ENCODE results near the gene MFSD2A.
"Not testable (repeated sequence)": the region's sequence is repeated elsewhere in the genome, so short reads cannot be mapped to it uniquely, and the experiment has no call there.

MFSD2A gene

DNA sequence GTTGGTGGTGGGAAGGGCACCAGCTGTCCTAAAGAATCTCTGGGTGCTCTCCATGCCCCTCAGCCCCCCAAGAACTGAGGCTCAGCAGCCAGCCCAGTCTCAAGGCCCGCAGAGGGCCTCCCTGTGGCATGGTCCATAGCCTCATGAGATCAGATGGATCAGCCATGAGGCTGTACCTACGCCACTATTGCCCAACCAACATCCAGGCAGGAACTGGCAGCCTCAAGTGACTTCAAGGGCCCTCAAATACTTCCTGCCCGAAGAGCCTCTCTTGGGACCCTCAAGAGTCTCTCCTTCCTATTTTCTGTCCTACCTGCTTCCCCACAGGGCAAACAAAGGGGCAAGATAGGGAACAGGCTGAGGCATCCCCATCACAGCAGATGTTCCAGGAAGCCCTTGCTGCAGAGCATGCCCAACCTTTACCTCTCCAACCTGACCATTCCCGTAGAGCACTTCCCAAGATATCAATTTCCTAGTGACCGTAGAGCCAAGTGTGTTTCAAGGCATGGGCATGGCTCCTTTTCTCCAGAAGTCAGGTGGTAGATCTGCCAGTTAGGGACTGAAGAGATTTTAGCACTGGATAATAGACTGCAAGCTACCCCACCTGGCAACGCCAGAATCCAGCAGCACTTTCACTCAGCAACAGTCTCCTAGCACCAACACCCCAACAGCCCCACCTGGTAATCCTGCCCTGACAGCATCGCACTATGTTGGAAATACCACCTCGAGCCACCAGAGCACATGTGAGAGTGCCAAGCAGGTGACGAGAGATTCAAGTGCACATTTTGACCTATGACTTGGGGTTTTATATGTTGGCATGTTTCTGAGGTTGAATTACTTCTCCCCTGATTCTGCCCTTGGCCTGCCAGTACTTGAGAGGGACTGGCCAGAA lies 13.7 kb upstream of the MFSD2A start:
- DNase-seq = no peak

DNA sequence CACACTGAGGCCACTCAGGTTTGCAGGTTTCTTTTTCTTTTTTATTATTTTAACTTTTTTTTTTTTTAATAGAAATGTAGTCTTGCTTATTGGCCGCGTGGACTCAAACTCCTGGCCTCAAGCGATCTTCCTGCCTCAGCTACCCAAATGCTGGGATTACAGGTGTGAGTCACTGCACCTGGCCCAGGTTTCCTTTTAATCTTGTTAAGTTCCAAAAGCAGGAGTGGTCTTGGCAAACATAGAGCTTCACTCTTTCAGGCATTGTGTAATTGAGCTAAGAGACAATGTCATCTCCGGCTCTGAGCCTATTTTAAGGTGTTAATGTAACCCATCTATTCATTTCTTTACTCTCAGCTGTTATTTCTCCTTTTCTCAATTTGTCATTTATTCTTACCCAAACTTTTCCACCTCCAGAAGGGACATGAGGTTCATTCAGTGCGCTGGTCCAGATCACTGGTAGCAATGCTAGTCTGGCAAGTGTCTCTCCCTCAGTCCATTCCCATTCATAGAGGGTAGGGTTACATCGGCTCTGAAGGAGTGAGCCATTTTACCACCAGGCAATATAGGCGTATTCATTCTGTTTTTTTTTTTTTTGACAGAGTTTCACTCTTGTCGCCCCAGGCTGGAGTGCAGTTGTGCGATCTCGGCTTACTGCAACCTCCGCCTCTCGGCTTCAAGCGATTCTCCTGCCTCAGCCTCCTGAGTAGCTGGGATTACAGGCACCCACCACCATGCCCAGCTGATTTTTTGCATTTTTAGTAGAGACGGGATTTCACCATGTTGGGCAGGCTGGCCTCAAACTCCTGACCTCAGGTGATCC lies 11.3 kb upstream of the MFSD2A start:
- DNase-seq = no peak

DNA sequence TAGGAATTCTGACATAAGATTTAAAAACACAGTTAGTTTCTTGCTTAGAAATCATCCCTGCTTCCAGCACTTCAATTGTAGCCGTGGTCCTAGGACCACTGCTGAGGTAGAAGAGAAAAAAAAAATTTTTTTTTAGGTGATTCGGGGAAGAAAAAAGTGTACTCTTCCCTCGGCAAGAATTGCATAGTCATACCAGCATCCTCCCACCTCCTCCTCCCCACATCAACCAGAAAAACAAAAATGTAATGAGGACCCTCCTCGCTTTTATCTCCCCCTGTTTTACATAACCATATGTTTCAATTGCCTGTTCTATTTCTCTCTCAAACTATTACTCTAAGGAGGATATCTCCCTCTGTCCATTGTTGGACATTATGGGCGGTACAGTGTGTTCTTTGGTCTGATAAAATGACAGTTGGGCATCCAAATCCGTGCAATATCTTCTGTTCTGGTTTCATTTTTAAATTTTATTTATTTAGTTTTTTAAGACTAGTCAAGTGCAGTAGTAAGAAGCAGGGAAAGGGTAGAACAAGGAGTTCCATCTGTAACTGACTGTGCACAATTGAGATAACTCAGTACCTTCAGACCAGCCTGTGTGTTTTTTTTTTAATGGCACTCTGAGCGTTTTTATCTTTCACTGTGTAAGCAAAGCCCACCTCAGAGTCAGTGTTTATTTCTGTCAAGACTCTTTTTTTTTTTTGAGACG lies 10.4 kb upstream of the MFSD2A start:
- no peak for DNase-seq

DNA sequence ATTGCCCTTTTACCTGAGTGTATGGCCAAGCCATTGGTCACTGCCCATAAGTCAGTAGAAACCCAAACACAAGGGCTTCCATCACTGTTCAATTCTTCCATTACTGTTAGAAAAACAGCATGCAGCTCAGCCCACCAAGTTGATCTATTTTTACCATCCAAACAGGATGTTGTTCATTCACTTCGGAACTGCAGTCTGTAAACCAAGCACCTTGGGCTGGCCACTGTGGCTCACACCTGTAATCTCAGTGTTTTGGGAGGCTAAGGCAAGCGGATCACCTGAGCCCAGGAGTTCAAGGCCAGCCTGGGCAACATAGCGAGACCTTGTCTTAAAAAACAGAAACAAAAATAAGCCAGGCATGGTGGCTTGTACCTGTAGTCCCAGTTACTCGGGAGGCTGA lies 8.7 kb upstream of the MFSD2A start:
- DNase-seq = no peak

DNA sequence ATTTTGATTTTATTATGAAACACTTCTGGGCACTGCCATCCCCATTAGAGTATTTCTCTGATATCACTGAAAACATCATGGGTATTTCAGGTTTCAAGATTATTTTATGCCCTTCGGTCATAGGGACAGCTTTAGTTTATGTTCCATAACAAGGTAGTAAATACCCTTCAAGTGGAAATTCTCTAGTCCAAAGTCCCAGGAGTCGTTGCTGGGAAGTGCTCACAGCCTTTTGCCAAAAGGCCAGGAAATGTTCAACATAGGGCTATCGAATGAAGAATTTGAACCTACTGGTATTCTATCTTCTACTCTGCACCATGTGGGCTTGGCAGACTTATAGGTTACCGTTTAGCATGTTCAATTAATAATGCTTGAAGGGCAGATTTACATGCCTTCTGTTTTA lies 7.7 kb upstream of the MFSD2A start:
- no peak for DNase-seq

DNA sequence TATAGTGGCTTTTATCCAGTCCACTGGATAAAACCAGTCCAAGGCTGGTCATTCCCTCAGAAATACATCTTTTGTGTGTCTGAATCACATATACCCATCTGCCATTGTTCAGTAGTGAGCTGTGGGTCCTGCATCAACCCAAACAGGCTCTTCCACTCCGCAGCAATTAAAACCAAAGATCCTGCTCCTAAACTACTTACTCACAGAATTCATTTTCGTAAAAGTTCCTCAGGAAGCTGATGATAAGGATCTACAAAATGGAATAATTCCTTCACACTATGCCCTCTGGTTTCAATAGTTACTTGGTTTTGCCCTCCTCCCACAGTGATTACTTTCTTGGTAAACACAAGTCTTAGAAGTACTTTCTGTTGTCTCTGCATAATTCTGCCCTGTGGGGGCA lies 5.1 kb upstream of the MFSD2A start:
- no peak for DNase-seq

DNA sequence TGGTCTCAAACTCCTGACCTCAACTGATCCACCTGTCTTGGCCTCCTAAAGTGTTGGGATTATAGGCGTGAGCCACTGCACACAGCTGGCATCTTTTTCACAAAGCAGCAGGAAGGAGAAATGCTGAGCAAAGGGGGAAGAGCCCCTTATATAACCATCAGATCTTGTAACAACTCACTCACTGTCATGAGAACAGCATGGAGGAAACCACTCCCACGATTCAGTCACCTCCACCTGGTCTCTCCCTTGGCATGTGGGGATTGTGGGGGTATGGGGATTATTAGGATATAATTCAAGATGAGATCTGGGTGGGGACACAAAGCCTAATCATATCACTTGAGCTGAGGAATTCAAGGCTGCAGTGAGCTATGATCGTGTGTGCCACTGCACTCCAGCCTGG lies 3.0 kb upstream of the MFSD2A start:
- DNase-seq = no peak

DNA sequence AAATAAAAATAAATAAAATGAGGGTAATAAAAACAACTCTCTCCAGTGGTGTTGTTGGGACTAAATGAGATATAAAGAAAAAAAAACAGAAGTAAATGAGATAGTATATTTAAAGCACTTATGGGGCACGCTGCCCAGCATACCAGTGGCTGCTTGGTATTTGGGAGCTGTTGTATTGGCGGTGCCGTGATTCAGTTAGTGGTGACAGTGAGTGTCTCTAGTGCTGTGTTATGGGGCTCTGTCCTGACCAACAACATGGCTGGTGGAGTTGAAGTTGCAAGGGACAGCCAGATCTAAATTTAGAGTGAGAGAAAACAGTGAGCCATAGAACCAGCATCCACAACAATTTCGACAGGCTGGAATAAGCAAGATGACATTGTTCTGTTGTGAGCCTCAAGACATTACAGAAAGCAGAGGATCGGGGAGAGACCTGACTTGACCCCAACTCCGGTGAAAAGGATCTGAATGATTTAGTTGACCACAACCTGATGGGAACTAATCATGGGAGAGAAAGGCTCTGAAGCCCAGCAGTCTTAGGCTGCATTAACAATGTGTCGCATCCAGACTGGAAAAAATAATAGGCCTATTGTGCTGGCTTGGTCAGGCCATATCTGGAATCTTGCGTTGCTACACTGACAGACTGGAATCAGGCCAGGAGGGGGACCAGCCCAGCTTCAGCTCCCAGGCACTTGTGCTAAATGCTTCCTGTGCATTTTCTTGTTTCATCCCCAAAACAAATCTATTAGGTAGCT lies 2.4 kb upstream of the MFSD2A start:
- no peak for DNase-seq

DNA sequence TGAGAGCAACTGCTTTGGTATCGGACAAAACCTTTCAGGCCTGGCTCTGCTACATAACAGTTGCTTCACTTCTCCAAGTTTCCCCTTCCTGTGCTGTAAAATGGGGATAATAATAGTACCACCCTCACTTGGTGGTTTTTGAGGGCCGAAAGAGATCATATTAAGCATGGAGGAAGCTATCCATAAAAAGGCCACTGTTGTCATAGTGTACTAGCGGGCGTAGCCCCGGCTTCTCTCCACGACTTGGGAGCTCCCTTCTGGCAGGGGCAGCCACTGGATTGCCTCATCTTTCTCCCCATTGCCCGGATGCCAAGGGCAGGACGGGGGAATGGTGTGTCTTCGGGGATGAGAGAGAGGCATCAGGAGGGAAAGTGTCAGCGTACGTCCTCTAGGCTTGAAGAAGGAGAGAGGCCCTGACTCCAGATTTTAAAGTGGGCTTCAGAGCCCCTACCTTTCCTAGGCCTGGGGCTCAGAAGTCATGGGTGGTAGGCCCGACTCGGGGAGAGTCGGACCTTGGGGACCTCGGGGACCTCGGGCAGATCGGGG lies 548 bp upstream of the MFSD2A start:
- DNase-seq = no peak

DNA sequence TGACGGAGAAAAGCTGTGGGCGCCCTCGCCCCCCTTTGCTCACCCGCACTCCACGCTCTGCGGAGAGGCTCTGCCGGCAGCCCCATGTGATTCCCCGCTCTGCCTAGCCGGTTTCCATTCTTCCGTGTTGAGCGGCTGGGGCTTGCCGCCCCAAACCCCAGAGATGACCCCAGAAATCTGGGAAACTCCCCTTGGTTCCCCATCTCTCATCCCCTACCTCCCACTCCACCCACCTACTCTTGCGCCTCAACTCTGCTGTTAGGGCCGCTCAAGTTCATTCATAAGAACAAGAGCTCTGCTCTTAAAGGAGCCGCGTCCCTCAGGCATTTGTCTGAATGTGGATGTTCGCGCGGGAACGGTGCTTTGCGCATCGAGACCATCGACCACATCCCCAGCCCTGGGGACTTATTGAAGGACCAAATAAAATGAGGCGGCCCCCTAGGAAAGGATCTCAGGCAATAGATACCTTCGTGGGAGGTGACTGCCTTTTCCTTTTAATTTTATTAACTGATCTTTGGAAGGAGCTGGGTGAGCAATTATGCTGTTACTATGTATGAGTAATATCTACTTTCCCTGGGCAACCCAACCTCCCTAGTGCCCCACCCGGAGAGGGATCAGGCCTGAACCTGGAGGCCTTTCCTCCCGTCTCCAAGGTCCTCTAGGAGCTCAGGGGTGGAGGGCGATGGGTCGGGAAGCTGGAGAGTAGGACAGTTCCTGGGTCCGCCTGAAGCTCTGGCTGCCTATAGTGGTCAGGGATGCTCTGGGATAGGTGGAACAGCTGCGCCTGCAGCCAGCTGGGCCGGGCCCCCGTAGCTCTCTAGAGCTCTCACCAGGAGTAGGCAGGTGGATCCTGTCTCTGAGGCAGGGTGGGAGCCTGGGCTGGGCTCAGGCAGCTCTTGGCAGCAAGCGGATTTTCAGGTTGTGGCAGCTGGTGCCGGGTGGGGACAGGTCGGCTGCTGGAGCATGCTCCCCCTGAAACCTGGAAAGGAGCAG lies 898 bp downstream of the MFSD2A start:
- peak; percentile 30 for DNase-seq

DNA sequence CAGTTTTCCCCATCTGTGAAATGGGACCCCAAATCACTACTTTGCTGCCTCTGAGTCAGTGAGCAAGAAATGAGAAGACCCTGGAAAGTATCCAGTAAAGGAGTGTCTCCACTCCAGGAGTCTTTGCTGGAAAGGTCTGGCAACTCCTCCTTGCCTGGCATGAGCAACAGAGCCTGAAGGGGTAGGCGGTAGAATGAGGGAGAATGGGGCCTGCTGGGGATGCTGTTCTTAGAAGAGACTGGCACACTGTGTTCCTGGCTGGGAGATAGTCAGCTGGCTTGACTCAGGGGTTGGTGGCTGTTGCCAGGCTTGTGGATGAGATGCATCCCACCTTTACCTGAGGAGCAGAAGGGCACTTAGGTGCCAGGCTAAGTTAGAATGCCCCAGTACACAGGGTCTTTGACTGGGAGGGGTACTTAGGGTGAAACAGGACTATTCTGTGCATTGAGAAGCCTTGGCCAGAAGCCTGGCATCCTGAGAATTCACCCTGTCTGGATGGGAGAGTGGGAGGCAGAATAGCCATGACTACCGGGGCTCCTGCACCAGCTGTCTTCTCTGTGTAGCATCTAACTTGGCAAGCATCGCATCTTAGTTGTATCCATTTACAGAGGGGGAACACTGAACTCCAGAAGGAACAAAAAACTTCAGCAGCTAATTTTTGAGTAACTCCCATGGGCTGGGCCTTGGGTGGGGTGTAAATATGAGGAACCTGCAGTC lies 2.5 kb downstream of the MFSD2A start:
- DNase-seq = no peak

DNA sequence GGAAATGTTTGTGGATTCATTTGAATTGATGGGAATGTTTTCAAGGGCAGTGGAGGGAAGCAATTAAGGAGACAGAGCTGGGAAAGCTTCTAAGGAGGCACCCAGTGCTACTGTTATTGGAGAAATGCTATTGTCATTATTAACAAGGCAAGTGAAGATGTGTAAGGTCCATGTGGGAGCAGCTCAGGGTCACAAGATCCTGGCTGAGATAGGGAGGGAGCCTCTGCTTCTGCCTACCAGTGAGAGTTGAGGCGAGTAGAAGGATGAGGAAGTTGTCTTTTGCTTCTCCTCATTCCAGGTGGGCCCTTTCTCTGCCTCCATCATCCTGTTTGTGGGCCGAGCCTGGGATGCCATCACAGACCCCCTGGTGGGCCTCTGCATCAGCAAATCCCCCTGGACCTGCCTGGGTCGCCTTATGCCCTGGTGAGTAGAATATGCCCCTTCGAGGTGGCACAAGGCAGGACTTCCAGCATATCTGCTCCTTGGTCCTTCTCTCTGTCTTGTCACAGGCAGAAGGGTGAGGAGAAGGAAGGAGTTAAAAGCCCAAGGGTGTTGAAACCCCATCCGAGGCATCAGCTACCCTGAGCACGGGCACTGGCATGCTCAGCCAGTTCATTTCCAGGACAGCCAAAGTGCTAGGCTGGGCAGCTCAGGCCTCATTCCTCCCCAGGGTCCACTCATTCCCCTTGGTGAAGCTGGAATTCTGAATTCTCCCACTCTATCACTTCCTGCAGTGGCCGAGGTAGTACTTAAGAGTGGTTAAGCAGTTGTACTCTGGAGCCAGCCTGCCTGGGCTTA lies 3.7 kb downstream of the MFSD2A start:
- DNase-seq = no peak

DNA sequence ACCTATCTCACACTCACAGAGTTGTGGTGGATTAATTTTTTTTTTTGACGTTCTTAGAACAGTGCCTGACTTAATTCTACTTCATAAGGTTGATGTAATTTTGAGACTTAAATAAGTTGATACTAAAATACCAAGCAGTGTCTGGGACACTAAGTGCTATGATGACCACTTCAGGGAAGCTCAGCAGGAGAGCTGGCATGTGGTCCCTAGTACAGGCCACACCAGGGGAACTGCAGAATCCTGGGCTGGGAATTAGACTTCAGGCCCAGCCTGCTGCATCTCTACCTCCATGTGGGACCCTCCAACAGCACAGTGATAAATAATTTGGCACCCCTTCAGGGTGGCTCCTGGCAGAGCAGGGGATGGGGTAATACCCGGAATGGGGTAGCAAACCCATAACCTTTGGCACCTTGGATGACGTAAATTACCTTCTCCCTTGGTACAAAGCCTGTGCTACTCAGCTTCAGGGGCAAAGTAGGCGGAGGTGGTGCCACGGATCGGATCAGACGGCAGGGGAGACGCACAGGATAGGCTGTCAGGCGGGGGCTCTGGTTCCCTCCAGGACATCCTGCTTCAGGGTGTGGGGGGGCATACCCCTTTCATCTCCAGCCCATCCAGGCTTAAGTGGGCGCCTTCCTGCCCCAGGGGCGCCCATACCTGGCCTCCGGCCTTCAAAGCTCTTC lies 4.8 kb downstream of the MFSD2A start:
- DNase-seq = no peak

DNA sequence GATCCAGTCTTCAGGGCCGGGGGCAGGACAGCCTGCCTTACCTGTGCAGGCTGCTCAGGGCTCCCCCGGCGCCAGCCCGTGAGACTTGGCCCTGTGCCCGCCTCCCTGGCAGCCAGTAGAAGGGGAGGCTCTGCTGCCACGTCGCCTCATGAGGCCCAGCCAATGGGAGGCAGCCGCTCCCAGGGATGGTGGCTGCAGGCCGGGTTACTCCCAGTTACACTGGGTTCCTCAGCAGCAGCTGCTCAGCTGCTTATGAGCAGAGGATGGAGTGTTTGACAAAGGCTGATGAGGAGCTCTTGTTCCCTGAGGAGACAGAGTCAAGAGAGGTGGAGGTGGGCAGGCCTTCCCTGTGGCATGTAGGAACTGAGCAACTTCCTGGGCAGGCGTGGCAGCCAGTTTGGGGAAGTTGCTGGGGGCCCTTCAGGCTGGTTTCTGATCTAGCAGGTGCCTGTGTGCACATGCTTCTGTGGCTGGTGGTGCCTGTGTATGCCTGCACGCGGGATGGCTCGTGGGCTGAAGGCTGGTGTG lies 5.5 kb downstream of the MFSD2A start:
- DNase-seq = no peak

DNA sequence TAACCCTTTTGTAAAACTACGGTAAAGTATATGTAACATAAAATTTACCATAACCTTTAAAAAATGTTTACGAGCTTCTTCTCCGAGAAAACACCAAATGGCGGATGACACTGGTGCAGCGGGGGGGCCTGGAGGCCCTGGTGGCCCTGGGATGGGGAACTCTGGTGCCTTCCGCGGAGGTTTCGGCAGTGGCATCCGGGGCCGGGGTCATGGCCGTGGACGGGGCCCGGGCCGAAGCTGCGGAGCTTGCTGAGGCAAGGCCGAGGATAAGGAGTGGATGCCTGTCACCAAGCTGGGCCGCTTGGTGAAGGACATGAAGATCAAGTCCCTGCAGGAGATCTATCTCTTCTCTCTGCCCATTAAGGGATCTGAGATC lies 7.5 kb downstream of the MFSD2A start:
- no peak for DNase-seq

DNA sequence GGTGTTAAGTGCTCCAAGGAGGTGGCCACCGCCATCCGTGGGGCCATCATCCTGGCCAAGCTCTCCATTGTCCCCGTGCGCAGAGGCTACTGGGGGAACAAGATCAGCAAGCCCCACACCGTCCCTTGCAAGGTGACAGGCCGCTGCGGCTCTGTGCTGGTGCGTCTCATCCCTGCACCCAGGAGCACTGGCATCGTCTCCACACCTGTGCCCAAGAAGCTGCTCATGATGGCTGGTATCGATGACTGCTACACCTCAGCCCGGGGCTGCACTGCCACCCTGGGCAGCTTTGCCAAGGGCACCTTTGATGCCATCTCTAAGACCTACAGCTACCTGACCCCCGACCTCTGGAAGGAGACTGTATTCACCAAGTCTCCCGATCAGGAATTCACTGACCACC lies 8.0 kb downstream of the MFSD2A start:
- not testable (repeated sequence) for DNase-seq

DNA sequence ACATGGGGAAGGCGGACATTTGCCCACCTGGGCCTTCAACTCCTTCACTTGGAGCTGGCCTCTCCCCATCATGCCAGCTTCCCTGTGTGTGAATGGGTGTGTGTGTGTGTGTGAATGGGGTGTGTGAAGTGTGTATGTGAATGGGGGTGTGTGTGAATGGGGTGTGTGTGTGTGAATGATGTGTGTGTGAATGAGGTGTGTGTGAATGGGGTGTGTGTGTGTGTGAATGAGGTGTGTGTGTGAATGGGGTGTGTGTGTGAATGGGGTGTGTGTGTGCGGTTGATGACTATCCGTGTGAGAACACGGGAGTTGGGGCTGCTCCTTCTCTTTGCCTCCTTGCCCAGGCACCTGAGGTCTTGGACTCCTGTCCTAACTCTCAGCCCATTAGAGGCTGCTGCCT lies 9.6 kb downstream of the MFSD2A start:
- DNase-seq = no peak

DNA sequence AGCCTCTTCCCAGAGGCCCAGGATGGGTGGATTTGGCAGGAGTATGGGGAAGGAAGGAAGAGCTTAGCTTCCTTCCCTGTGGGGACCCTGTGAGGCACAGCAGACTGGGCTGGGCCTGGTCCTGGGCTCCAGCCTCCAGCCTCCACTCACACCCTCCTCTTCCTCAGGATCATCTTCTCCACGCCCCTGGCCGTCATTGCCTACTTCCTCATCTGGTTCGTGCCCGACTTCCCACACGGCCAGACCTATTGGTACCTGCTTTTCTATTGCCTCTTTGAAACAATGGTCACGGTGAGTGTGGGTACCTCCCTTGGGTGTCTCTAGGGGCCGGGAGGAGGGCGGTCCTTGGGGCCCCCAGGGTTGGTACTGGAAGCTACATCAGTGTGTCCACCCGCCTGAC lies 10.1 kb downstream of the MFSD2A start:
- no peak for DNase-seq

DNA sequence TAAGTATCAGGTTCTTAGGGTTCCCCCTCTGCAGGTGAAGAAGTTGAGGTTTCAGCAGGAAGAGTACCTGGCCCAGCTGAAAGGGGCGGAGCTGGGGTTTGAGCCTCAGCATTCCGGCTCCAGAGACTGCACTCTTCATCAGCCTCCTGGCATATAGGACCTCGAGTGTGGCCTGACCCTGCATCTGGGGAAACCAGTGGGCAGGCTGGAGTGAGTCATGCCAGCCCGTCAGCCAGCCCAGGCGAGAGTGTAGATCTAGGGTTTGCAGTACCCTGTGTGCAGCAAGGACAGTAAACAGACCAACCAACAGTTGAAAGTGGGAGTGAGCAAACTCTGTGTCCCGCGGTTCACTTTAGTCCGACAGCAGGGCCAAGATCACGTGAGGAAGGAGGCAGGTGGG lies 14.1 kb downstream of the MFSD2A start:
- DNase-seq = no peak

All from CD4-positive, alpha-beta T cell treated with Interleukin-4 for 4 hours (primary cell).